Stomach (tissue), 4 donors: Measurements from ENCODE around the gene TPCN1.

Experiments used
- CTCF ChIP-seq, 7 experiments: fragments of 450-650 bp in 4 of 7; fragments of 200-600 bp in 3 of 7; sonication (generic) in 3 of 7; IDR thresholded peaks; one replicate each; pipeline ENCODE4 v1.5.1; 2016 to 2019; ENCODE audit warnings: antibody characterized with exemption in 7 of 7, control low read depth in 2 of 7, mild to moderate bottlenecking in 1 of 7
- EP300 ChIP-seq: sonication (generic); formaldehyde crosslinking; IDR thresholded peaks from one replicate; pipeline ENCODE4 v1.6.1; 2017; ENCODE audit warnings: antibody characterized with exemption
- POLR2A ChIP-seq, 4 donors: fragments of 450-650 bp; IDR thresholded peaks; one replicate each; pipeline ENCODE4 v1.6.1; 2016; ENCODE audit warnings: antibody characterized with exemption in 4 of 4, control low read depth in 2 of 4, mild to moderate bottlenecking in 1 of 4, moderate library complexity in 1 of 4
- POLR2AphosphoS5 ChIP-seq, 3 donors: sonication (generic); formaldehyde crosslinking; IDR thresholded peaks; one replicate each; pipeline ENCODE4 v1.6.1; 2016; ENCODE audit warnings: antibody characterized with exemption in 3 of 3

- no peak for TF ChIP-seq CTCF (IDR thresholded peaks at IDR 0.05)
- no peak for TF ChIP-seq POLR2A (IDR thresholded peaks at IDR 0.05)
- TF ChIP-seq POLR2AphosphoS5 (IDR thresholded peaks at IDR 0.05), result no peak
- no peak for TF ChIP-seq EP300
These were observed 71.8 kb downstream of the TPCN1 start for GRCh38 chr12:113293100-113293499.
